Measurements from ENCODE around the gene MSL1. TPM values are rescaled to one million over a fixed set of nuclear protein-coding genes. Genes with fewer than 3 reads are reported as not detected.

The MSL1 gene
- total RNA-seq, 1 donor from 2014 or later: 108 TPM

- peak; percentile 12 for ATAC-seq
- intact Hi-C loops (cut with DNase I): no loop called here
- DNase-seq (ENCODE audit: low spot score): no peak
Observed at GRCh38 chr17:40090237-40091119, 31.3 kb upstream of the MSL1 start.

DNA sequence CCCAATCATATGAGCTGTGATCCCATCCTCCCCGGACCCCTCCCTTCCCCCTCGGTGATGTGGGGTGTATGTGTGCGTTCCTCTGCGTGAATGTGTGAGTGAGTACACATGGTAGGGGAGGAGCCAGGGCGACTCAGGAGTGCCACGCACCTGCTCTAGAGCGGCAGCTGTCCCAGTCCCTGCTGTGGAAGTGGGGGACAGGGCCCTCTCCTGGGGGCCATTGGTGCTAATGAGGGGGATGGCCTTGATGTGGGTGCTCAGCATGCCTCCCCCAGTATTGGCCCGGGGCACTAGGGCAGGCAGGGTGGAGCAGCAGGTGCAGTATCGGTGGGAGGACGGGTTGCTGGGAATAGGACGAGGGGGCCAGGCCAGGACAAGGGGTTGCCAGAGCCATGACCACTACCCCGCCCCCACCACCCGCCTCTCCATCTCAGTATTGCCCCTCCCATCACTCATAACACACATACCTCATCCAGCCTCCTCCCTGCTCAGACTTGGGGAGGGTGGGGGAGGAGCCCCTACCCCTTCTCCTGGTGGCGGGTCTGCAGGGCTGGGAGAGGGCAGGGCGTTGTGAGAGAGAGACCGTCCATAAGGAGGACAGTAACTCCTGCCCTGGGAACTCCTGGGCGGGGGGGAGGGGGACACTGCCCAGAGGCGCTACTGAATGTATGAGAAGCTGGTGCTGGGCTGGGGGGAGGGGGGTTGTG, 29.9 kb upstream of the MSL1 start:
- intact Hi-C loops (cut with DNase I): no loop called here
- DNase-seq (ENCODE audit: low spot score) (no peak), ATAC-seq (peak; percentile 20)

DNA sequence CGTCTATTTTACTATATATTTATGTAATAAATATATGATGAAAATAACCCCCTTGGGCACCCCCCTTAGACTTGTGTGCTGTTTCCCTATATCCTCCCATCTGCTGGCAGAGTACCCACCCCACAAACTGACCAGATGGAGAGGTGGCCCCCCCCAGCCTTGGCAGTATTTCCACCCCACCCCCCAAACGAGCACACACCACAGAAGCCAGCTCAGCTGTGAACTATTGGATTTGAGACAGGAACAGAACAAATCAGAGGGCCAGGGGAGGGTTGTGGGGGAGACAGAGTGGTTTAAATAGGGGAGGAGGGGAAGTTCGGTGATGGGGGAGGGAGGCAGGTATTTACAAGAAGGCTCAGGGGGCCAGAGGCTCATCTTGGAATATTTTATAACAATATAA, 29.2 kb upstream of the MSL1 start:
- intact Hi-C loops (cut with DNase I): no loop called here
- ATAC-seq: peak; percentile 29
- DNase-seq (ENCODE audit: low spot score): no peak

DNA sequence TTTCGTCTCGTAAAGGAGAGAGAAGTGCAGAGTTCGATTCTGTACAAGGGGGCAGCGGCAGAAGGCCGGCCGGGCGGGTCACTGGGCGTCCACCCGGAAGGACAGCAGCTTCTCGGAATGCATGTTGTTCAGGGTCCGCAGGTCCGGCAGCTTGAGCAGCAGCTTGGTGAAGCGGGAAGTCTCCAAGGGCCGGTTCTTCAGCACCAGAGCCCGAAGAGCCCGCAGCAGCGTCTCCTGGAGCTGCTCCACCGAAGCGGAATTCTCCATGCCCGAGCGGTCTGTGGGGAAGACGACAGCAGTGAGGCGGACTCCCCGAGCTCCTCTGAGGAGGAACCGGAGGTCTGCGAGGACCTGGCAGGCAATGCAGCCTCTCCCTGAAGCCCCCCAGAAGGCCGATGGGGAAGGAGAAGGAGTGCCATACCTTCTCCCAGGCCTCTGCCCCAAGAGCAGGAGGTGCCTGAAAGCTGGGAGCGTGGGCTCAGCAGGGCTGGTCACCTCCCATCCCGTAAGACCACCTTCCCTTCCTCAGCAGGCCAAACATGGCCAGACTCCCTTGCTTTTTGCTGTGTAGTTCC, 28.7 kb upstream of the MSL1 start:
- intact Hi-C loops (cut with DNase I): no loop called here
- ATAC-seq: no peak
- no peak for DNase-seq (ENCODE audit: low spot score)

DNA sequence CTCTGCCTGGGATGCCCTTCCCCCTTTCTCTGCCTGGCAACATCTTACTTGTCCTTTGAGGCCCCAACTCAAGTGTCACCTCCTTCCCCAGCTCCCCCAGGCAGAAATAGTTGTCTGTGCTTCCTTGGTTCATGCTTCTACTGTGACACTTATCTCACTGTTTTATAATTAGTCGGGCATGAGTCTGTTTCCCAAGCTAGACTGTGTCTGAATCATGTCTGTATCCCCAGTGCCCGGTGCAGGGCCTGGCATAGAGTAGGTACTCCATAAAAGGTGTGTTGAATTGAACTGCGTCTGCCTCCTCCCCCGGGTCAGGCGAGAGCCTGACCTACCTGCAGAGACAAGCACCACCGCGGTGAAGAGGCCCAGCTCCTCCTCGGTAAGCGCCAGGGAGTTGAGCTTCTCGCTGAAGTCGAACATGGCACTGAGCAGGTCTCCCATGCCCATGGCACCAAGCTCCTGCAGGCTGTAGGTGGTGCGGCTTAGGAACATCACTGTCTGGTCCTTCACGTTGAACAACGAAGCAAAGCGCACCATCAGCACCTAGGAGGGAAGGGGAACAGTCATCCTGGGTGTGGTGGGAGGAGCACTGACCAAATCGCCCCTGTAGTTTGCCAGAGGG, 28.1 kb upstream of the MSL1 start:
- DNase-seq (ENCODE audit: low spot score) (no peak), ATAC-seq (no peak)
- intact Hi-C loops (cut with DNase I): no loop called here

DNA sequence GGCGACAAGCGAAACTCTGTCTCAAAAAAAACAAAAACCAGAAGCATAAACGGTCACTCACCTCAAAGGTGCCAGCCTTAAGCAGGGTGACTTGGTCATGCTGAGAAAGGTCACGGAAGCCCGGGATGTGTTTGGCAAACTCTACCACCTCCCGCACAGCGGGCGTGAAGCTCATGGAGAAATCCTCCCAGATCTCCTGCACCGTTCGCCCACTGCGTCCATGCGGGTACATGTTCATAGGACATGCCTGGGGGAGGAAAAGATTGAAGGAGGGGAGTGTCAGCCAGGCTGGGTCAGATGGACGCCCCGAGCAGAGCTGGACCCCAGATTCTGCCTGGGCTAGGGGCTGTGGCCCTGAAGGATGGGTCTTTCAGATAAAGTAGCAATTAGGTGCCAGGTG, 26.9 kb upstream of the MSL1 start:
- ATAC-seq (no peak), DNase-seq (ENCODE audit: low spot score) (no peak)
- intact Hi-C loops (cut with DNase I): no loop called here

DNA sequence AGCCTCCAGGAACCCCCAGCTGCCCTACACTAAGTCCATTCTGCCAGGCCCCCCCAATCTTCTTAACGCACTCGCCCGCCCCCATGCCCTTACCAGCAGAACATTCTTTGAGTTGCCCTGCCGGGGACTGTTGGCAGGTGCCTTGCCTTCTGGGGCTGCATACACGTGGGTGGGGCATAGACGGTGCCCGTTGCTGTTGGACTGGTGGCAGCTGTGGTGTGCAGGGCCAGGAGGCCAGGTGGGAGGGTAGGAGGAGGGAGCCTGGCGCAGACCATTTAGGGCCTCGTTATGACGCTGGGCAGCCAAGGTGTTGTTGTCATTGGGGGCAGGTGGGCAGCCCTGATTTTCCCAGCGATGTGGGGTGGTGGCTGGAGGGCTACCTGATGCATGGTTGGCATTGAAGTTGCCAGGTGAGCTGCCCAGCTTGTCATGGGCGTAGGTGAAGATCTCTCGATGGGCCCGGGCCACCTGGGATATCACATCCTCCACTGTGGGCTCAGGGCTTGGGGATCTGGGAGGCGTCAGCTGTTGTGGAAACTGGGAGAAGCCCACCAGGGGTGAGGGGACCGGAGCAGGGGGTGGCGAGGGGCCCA, 26.3 kb upstream of the MSL1 start:
- ATAC-seq: no peak
- DNase-seq (ENCODE audit: low spot score): no peak
- intact Hi-C loops (cut with DNase I): no loop called here

- intact Hi-C loops (cut with DNase I): no loop called here
- ATAC-seq (no peak), DNase-seq (ENCODE audit: low spot score) (peak; percentile 74)
Observed at GRCh38 chr17:40095944-40096791, 25.6 kb upstream of the MSL1 start.

- DNase-seq (ENCODE audit: low spot score) (no peak), ATAC-seq (no peak)
- intact Hi-C loops (cut with DNase I): no loop called here
Observed at GRCh38 chr17:40097087-40097486, 24.7 kb upstream of the MSL1 start.

- ATAC-seq (peak; percentile 27), DNase-seq (ENCODE audit: low spot score) (peak; percentile 78)
- intact Hi-C loops (cut with DNase I): no loop called here
Observed at GRCh38 chr17:40097931-40098845, 23.6 kb upstream of the MSL1 start.

DNA sequence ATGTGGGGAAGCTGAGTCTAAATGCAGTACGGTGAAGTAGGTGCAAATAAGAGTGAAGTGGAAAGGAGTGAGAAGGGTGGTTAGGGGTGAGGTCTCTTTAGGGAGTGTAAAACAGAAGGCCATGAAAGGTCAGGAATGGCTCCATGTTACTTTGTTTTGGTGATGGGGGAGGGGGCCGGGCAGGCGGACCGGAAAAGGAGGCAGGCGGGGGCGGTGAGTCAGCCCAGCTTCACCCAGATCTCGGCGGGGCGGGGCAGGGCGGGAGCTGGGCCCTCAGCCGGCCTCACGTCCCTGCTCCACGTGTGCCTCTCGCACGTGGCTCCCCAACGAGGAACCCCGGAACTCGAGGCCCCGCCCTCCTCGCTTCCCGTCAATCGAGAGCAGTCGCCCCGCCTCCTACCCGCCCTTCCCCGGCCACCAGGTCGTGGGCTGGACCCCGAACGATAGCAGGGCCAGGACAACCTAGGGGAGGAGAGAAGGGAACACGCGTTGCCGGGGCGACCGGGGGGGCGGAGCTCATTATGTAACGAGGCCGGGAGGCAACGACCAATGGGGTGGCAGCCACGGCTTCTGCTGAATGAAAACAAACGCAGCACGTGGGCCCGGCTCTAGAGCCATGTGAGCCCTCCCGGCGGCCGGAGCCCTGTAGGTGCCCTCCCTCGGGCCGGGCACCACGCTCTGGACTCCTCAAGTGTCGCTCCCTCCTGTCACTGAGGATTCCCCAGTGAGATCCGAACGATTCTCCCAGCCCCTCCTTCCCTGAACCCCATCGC, 22.7 kb upstream of the MSL1 start:
- peak; percentile 100 for DNase-seq (ENCODE audit: low spot score)
- peak; percentile 84 for ATAC-seq
- intact Hi-C loops (cut with DNase I): no loop called here

DNA sequence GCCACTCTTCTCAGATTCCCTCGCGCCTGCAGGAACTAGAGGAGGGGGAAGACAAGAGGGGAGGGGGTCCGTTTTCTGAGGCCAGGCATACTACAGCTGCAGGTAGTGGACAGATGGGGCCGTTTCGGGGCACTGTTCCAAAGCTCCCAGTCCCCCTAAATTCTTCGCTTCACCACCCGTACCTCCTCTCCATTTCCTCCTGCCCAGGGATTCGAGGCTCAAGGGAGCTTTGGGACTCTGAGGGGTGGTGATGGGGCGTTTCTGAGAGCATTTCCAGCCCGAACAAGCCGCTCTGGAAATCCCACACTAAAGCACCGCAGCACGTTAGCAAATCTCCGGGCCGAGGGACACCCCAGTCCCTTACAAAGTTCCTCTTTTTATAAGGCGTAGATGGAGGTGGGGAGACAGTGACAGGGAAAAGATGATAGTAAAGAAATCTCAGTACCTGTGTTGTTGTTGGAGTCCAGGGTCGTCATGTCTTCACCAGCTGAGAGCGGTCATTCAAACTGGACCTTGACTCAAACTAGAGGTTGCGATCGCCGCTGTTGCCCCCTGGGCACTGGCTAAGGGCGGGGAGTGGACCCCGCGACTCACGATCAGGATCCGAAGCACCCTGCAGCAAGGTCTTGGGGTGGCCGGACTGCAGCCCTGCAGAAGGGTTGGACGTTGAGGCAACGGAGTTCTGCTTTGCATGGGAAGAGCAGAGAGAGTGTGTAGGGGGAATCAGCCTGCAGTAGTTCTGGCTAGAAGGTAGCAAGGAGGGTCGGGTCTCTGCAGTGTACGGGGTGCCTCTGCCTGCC, 22.0 kb upstream of the MSL1 start:
- DNase-seq (ENCODE audit: low spot score): no peak
- ATAC-seq: peak; percentile 0
- intact Hi-C loops (cut with DNase I): no loop called here

DNA sequence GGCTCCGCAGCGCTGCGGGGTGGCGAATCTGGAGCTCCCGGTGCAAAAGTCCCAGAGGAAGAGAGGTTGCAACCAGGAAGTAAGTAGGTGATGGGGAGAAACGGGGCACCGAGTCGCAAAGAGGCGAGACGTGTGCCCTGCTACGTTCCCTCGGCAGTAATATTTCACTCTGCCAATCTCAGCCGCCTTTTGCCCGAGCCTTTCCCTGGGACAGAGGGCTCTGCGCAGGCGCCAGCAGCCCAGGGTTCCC, 21.4 kb upstream of the MSL1 start, which contains the start of gene NR1D1:
Gene NR1D1, minus strand, starts transcription at position 171 of the 250 bp plus-strand sequence. CDS start 495 bp downstream, outside the sequence.
- ATAC-seq (no peak), DNase-seq (ENCODE audit: low spot score) (no peak)
- intact Hi-C loops (cut with DNase I): no loop called here

GRCh38 chr17:40100669-40101366, 21.0 kb upstream of the MSL1 start:
- intact Hi-C loops (cut with DNase I): no loop called here
- peak; percentile 85 for ATAC-seq
- peak; percentile 99 for DNase-seq (ENCODE audit: low spot score)

GRCh38 chr17:40101367-40102210, 20.2 kb upstream of the MSL1 start:
- DNase-seq (ENCODE audit: low spot score) (no peak), ATAC-seq (no peak)
- intact Hi-C loops (cut with DNase I): no loop called here

All from sciatic nerve (tissue), 2 donors.